Large intestine (tissue), 3 donors: ENCODE measurements around the gene NRF1. TPM values are rescaled to one million over a fixed set of nuclear protein-coding genes. Genes with fewer than 3 reads are reported as not detected.

ENCODE experiments used
- DNase-seq, 2 donors: peaks; one replicate each; pipeline versions ENCODE4 v3.0.0 to v3.0.0-alpha.2; 2013
- H3K27ac ChIP-seq: one replicate; pipeline ENCODE4 v1.5.1; 2013; ENCODE audit warnings: low read length
- H3K27me3 ChIP-seq: 2 replicates; pipeline ENCODE4 v1.6.1; 2013; ENCODE audit warnings: low read length; ENCODE audit not compliant: control insufficient read depth, insufficient read depth
- H3K36me3 ChIP-seq: 2 replicates; pipeline ENCODE4 v1.6.1; 2013; ENCODE audit warnings: low read length; ENCODE audit not compliant: control insufficient read depth, insufficient read depth
- H3K4me1 ChIP-seq: one replicate; pipeline ENCODE4 v1.6.1; 2013; ENCODE audit warnings: low read length; ENCODE audit not compliant: control insufficient read depth, insufficient read depth
- H3K4me3 ChIP-seq: one replicate; pipeline ENCODE4 v1.5.1; 2013; ENCODE audit warnings: low read length
- H3K9me3 ChIP-seq: one replicate; pipeline ENCODE4 v1.6.1; 2013; ENCODE audit warnings: mild to moderate bottlenecking, low read depth, low read length, moderate library complexity; ENCODE audit not compliant: control insufficient read depth
- WGBS: methylation state at CpG from one replicate; pipeline ENCODE4 v1.1.5; 2013; ENCODE audit warnings: low lambda C conversion rate; ENCODE audit not compliant: insufficient coverage; 5-methylcytosine and 5-hydroxymethylcytosine counted together
- polyA plus RNA-seq: library from polyadenylated mRNA; unstranded; fragments of 120-200 nt; gene quantifications from one replicate; pipeline ENCODE4 v1.2.1, GENCODE V29; 2013

Gene NRF1
- polyA plus RNA-seq, 1 donor, result 17.4 TPM

GRCh38 chr7:129750501-129750900 is 139.0 kb downstream of the NRF1 start:
- H3K4me3 ChIP-seq, result no peak overlapping the region
- DNase-seq, result no peak
- H3K27ac ChIP-seq, result no peak overlapping the region
- no peaks in the 10 kb centered on the region for H3K27me3 ChIP-seq
- H3K9me3 ChIP-seq, result no peaks in the 10 kb centered on the region
- H3K36me3 ChIP-seq, result peaks cover 29% of the 10 kb centered on the region
- H3K4me1 ChIP-seq, result no peaks in the 10 kb centered on the region
- WGBS, result no CpG with 5 or more reads among the region's 3 CpGs

GRCh38 chr7:129751916-129752315 is 140.4 kb downstream of the NRF1 start:
- H3K9me3 ChIP-seq, result no peaks in the 10 kb centered on the region
- peaks cover 36% of the 10 kb centered on the region for H3K36me3 ChIP-seq
- no peaks in the 10 kb centered on the region for H3K4me1 ChIP-seq
- WGBS, result no CpG with 5 or more reads among the region's 1 CpG
- no peak overlapping the region for H3K4me3 ChIP-seq
- H3K27ac ChIP-seq, result no peak overlapping the region
- no peaks in the 10 kb centered on the region for H3K27me3 ChIP-seq
- DNase-seq, result no peak

DNA sequence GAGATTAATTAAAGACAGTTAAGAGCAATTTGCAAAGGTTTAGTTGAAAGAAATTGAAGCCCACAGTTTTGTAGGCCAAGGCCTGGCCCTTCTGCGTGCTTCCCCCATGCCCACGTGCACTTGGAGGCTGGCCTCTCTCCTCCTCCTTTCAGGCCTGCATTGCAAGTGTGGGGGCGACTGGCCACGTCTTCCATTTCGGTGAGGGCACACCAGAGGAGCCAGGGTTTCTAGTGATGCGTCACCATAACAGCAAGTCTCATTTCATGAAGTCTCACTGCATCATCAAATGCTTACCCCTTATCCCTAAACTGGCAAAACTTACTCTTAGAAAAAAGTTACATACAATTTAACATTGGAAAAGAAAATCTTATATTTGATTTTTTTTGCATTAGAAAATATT is 141.2 kb downstream of the NRF1 start:
- Histone ChIP-seq H3K36me3 (peaks cover 29% of the 10 kb centered on the region), H3K27me3 (no peaks in the 10 kb centered on the region), H3K27ac (no peak overlapping the region), H3K4me1 (no peaks in the 10 kb centered on the region), H3K9me3 (no peaks in the 10 kb centered on the region), H3K4me3 (no peak overlapping the region)
- DNase-seq, result no peak
- WGBS, result no CpG with 5 or more reads among the region's 6 CpGs

DNA sequence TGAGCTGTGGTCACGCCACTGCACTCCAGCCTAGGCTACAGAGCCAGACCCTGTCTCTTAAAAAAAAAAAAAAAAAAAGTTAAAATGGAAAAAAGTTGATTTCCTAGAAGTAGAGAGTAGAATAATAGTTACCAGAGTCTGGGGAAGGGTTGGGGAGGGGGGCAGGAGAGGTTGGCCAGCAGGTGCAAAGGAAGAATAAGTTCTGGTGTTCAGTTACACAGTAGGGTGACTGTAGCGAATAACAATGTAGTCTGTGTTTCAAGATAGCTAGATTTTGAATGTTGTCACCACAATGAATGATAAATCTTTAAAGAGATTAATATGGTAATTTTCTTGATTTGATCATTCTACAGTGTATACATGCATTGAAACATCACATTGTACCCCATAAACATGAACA is 142.9 kb downstream of the NRF1 start:
- no peak for DNase-seq
- Histone ChIP-seq H3K36me3 (peaks cover 23% of the 10 kb centered on the region), H3K9me3 (no peaks in the 10 kb centered on the region), H3K27ac (no peak overlapping the region), H3K4me3 (no peak overlapping the region), H3K4me1 (no peaks in the 10 kb centered on the region), H3K27me3 (no peaks in the 10 kb centered on the region)
- no CpG with 5 or more reads among the region's 2 CpGs for WGBS

GRCh38 chr7:129757991-129758390 is 146.5 kb downstream of the NRF1 start:
- Histone ChIP-seq H3K27ac (no peak overlapping the region), H3K9me3 (peaks cover 7% of the 10 kb centered on the region), H3K27me3 (no peaks in the 10 kb centered on the region), H3K36me3 (peaks cover 16% of the 10 kb centered on the region), H3K4me1 (no peaks in the 10 kb centered on the region), H3K4me3 (no peak overlapping the region)
- no peak for DNase-seq
- no CpG with 5 or more reads among the region's 5 CpGs for WGBS

GRCh38 chr7:129762387-129762969 is 151.0 kb downstream of the NRF1 start:
- peaks cover 7% of the 10 kb centered on the region for H3K9me3 ChIP-seq
- H3K4me3 ChIP-seq, result no peak overlapping the region
- WGBS, result no CpG with 5 or more reads among the region's 52 CpGs
- H3K27ac ChIP-seq, result no peak overlapping the region
- H3K27me3 ChIP-seq, result no peaks in the 10 kb centered on the region
- peaks cover 2% of the 10 kb centered on the region for H3K36me3 ChIP-seq
- H3K4me1 ChIP-seq, result no peaks in the 10 kb centered on the region
- DNase-seq, result no peak

DNA sequence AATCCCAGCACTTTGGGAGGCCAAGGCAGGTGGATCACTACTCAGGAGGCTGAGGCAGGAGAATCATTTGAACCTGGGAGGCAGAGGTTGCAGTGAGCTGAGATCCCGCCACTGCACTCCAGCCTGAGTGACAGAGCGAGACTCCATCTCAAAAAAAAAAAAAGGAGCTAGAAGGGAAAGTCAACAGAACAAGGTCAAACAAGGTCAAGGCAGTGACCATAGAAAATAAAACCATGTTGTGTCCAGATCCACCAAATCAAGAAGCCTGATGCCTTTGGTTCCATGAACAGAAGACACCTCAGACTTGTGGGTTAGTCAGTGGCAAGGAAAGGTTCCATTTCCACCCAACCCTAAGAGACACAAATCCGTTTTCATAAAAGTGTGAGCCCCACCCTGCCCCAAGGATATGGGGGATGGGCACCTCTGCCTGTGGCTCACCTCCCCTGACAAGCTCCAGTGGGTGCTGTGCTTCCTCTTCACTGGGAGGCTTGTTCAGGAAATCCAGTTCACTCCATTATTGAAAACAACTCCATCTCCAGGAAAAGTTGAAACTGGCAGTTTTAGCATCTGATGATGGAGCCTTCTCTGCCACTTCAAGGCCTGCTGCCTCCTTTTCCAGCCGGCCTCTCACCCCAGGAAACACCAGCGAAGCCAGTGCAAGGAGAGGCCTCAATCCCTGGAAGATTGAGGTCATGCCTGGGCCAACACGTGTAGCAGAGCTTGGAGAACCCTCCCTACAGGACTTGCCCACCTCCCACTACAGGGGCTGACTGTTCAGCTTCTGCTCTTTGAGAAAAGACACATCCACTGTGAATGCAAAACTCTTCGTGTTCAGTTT is 152.9 kb downstream of the NRF1 start:
- Histone ChIP-seq H3K27ac (no peak overlapping the region), H3K4me1 (no peaks in the 10 kb centered on the region), H3K4me3 (no peak overlapping the region), H3K27me3 (no peaks in the 10 kb centered on the region), H3K36me3 (no peaks in the 10 kb centered on the region), H3K9me3 (peaks cover 7% of the 10 kb centered on the region)
- 100% methylated on average over 1 of the region's 7 CpGs for WGBS
- no peak for DNase-seq

DNA sequence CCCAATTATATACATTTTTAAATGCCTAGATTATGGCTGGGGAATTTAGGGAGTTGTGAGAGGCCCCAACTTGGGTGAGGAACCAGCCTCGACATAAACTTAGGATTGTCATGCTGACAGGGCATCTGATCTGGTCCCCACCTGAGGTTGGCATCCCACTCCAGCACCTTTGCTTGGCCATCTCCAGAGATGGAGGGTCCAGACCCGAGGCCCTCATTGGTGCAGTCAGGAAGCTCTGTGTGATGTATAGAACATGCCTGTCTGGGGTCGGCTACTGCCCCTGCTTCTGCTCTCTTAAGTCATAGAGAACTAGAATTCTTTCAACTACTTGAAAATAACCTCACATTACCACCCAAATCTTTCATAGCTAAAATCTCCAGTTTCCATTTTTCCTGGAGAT is 153.8 kb downstream of the NRF1 start:
- Histone ChIP-seq H3K9me3 (peaks cover 7% of the 10 kb centered on the region), H3K4me3 (no peak overlapping the region), H3K36me3 (no peaks in the 10 kb centered on the region), H3K27me3 (no peaks in the 10 kb centered on the region), H3K27ac (no peak overlapping the region), H3K4me1 (no peaks in the 10 kb centered on the region)
- no peak for DNase-seq
- WGBS, result no CpG with 5 or more reads among the region's 3 CpGs

- Histone ChIP-seq H3K27me3 (no peaks in the 10 kb centered on the region), H3K36me3 (no peaks in the 10 kb centered on the region), H3K4me1 (no peaks in the 10 kb centered on the region), H3K4me3 (no peak overlapping the region), H3K9me3 (peaks cover 4% of the 10 kb centered on the region), H3K27ac (no peak overlapping the region)
- DNase-seq, result no peak
- no CpG with 5 or more reads among the region's 12 CpGs for WGBS
Measured at GRCh38 chr7:129767120-129768015, 155.8 kb downstream of the NRF1 start.

DNA sequence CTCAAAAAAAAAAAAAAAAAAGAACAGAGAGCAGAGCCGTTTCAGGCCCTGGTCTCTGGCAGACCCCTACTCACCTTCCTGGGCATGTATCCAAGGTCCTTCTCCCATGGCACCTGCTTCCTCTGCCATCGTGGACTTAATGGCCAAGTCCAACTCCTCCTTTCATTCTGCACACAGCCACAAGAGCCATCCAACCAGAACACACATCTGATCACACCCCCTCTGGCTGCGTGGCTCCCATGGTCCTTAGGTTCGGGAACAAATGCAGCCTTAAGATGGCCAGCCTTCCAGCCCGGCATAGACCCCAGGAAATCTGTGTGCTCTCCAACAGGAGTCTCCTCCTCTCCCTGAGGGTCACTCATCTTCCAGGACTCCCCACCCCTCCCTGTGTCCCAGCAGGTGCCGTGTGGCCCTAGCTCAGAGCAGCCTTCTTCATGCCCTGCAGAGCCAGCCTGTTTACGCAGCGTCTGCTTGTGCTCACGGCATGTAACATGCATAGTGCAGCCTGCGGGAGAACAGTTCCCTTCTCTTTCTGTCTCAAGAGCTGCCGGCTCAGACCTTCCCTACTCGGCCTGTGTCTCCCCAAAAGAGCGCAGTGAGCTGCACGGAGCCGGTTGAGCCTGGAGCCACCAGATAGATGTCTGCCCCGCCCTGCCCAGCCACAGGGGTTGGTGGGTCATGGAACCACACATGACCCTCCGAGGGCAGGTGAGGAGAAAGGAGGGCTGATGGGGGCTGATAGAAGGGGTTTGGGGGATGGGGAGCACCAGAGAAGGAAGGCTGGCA is 157.3 kb downstream of the NRF1 start:
- Histone ChIP-seq H3K27me3 (peaks cover 2% of the 10 kb centered on the region), H3K27ac (no peak overlapping the region), H3K9me3 (no peaks in the 10 kb centered on the region), H3K36me3 (no peaks in the 10 kb centered on the region), H3K4me3 (no peak overlapping the region), H3K4me1 (no peaks in the 10 kb centered on the region)
- no peak for DNase-seq
- no CpG with 5 or more reads among the region's 17 CpGs for WGBS
